ENCODE results near the gene VSTM5.
"Not testable (repeated sequence)": the region's sequence is repeated elsewhere in the genome, so short reads cannot be mapped to it uniquely, and the experiment has no call there.

The VSTM5 gene

GRCh38 chr11:93784935-93785360 lies 65.5 kb downstream of the VSTM5 start:
- DNase-seq: peak; percentile 45

GRCh38 chr11:93784145-93784934 lies 66.1 kb downstream of the VSTM5 start, which contains the start of gene MED17:
Gene MED17, plus strand, starts transcription at chr11:93784282. Its CDS starts 232 bp downstream, at chr11:93784514.
- DNase-seq: peak; percentile 95

DNA sequence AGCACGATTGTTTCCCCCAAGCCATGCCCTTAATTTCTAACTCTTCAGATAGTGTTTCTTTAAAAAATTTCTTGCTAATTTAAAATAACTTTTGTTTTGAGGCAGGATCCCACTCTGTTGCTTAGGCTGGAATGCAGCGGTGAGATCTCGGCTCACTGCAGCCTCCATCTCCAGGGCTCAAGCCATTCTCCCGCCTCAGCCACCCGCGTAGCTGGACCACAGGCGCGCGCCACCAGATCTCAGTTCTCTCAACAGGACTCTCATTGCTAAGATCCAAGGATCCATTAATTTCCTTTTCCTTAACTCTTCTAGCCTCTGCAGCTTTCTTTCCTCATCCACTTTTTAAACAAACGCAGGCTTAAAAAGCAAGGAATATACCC lies 66.7 kb downstream of the VSTM5 start:
- DNase-seq: no peak

DNA sequence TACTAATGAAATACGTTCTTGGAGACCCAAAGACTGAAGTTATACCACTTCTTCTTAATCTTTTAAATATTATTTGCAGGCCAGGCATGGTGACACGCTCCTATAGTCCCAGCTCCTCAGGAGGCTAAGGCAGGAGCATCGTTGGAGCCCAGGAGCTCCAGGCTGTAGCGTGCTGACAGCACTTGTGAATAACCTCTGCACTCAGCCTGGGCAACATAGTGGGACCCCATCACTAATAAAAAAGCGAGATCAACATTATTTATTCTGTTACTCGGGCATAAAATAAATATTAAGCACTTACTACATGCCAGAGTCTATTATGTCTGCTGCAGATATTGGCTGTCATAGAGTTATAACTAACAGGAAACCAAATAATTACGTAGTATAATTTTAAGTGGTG lies 67.1 kb downstream of the VSTM5 start:
- DNase-seq: no peak

GRCh38 chr11:93775289-93775688 lies 75.1 kb downstream of the VSTM5 start:
- DNase-seq: no peak

DNA sequence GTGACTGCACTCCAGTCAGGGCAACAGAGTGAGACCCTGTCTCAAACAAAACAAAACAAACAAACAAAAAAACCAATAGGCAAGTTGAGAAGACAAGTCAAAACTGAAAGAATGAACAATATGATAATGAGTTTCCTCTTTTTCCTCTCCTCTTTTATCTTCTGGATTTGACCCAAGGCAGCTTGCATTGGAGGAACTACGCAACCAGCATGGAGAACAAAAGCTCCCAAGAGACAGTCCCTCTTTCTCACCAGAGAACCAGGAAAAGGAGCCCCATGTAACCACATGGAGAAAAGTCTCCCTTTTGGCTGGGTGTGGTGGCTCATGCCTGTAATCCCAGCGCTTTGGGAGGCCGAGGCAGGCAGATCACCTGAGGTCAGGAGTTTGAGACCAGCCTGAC lies 75.9 kb downstream of the VSTM5 start:
- DNase-seq: not testable (repeated sequence)

DNA sequence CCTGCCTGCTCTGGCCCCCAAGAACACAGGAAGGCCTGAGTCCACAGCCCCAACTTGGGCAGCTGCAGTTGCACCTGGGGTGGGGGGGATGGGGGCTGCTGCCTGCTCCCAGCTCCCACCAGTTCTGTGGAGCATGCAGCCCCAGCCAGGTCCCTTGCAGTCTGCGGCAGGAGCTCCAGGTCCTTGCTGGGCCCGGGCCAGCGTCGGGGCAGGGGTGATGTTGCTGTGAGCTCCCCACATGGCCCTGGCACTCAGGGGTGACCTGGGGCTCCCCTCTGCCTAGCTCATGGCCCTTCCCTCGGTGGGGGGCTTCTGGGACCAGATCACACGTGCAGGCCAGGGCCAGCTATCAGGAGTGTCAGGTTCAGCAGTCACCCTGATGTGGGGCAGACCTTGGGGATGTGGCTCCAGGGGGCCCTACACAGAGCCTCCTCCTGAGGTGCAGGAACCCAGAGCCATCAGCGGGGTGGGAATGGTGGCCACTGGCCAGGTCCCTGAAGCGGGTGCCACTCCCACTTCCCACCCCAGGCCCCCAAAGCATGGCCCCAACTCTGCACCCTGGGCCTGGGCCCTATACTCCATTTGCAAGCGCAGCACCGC lies 76.7 kb downstream of the VSTM5 start:
- DNase-seq: no peak

DNA sequence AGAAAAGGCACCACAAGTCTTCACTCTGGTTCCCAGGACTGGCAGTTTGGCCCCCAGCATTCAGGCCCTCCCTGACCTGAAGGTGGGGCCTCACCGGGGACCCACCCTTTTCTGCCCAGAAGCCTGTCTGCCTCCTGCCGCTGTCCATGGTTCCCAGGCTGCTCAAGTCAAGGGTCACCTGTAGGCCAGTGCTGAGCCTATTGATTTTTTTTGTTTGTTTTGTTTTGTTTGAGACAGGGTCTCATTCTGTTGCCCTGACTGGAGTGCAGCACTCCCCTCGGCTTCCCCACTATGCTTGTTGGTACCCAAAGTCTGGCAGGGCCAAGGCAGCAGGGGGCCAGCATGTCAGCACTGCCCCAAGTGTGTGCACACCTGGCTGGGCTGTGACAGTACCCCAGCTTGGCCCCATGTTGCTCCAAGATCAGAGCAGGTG lies 77.4 kb downstream of the VSTM5 start:
- no peak for DNase-seq

DNA sequence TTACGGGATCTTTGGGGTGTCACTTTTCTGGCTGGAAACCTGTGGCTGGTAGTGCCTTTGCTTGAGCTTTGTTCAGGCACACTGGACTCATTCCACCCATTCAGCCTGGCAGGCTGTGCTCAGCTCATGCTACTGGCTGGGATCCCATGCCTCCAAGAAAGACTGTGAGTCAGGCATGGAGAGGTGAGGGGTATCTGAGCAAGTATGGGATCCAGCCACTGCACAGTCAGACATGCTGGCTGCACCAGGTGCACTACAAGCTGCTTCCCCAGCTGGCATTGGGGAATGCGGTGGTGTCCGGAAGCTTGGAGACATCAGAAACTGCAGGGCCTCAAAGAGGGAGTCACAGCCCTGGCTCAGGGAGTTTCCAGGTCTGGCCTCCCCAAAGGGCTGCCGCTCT lies 78.3 kb downstream of the VSTM5 start:
- no peak for DNase-seq

DNA sequence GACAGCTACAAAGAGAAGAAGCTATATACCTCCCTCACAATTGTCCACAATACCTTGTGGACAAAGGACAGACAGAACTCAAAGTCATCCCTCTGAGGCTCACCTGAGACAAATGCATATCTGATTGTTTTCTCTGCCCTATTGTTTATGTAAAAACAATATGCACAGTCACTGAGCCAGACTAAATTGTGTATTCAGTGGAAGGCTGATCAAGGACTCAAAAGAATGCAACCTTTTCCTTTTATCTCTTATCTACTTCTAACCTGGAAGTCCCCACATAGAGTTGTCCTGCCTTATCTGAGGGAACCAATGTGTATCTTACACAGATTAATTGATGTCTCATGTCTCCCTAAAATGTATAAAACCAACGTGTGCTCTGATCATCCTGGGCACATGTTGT lies 80.3 kb downstream of the VSTM5 start:
- no peak for DNase-seq

Data from activated CD4-positive, alpha-beta T cell treated with anti-CD3 and anti-CD28 coated beads, Interleukin-2, Interleukin-6, amounts not matched to agents 100 ng/mL and 50 ng/mL, durations not matched to agents 16 hours and 8 hours (primary cell).